ENCODE data around the gene WRAP73. TPM values are rescaled to one million over a fixed set of nuclear protein-coding genes. Genes with fewer than 3 reads are reported as not detected.

Gene WRAP73
- total RNA-seq, 4 donors from 2014 or later, result 16.4 to 33.7 (median 19.6) TPM

DNA sequence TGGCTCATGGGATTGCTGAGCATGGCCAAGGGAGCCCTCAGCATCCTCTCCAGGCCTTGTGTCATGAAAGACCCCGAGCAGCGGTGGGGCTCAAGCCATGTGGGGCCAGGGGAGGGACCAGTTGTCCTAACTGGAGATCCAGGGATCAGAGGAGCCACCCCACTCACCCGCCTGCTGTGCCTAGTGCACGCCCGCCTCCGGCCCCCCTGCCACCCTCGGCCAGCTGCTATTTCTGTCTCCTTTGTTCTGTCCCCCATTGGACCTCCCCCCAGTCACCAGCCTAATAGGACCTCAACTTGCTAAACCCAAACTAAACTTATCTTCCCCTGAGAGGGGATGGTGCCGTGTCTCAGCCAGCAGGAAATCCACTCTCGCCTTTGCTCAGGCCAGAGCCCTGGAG, 46.8 kb upstream of the WRAP73 start:
- Histone ChIP-seq H3K27me3 (peaks cover 58% of the 10 kb centered on the region), H3K27ac (no peak overlapping the region), H3K36me3 (no peaks in the 10 kb centered on the region), H3K4me1 (peaks cover 37% of the 10 kb centered on the region), H3K9me3 (no peaks in the 10 kb centered on the region), H3K4me3 (no peak overlapping the region)
- TF ChIP-seq POLR2AphosphoS5 (IDR thresholded peaks at IDR 0.05) (no peak), EP300 (IDR thresholded peaks at IDR 0.05) (no peak), POLR2A (IDR thresholded peaks at IDR 0.05) (no peak)
- TF ChIP-seq, protein P1, sequence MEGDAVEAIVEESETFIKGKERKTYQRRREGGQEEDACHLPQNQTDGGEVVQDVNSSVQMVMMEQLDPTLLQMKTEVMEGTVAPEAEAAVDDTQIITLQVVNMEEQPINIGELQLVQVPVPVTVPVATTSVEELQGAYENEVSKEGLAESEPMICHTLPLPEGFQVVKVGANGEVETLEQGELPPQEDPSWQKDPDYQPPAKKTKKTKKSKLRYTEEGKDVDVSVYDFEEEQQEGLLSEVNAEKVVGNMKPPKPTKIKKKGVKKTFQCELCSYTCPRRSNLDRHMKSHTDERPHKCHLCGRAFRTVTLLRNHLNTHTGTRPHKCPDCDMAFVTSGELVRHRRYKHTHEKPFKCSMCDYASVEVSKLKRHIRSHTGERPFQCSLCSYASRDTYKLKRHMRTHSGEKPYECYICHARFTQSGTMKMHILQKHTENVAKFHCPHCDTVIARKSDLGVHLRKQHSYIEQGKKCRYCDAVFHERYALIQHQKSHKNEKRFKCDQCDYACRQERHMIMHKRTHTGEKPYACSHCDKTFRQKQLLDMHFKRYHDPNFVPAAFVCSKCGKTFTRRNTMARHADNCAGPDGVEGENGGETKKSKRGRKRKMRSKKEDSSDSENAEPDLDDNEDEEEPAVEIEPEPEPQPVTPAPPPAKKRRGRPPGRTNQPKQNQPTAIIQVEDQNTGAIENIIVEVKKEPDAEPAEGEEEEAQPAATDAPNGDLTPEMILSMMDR (IDR thresholded peaks at IDR 0.05), result no peak
- WGBS, result 82% methylated on average over 8 of the region's 9 CpGs
- DNase-seq (ENCODE audit: low spot score in 2 of 2), result no peak

DNA sequence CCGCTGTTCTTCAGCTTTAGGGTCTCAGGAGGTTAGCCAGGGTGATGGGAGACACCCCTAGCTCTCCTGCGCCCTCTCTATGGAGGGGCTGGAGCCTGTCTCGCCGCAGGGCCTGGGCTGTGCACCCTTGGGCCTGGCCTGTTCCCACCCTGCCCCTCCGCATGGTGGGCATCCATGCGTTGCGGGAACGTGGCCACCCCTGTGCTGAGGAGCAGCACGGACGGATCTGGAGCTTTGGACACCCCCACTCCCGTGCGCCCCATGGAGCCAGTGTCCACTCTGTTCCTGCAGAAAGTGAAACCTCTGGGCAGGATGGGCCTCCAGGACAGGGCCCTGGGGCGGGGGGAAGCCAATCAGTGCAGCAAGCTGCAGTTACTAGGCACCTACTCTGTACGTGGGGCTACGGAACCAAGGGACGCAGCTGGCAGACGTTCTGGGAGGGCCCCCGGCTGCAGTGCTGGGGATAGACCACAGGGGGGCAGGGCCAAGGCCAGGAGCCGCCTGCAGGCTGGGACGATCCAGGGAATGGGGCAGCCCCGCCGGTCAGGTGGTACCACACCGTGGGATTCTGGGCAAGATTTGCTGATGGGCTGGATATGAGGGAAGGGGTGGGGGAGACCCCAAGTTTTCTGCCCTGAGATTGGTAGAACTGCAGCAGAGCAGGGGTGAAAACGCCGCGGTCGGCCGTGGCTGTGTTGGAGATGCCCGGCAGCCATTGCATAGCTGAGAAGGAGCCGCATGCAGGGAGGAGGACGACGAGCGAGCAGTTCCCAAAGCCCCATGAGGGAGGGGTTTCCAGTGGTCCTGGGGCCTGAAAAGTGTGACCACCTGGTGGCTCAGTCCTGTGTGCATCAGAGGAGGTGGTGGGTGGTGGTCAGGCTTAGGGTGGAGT, 45.7 kb upstream of the WRAP73 start:
- H3K4me3 ChIP-seq, result no peak overlapping the region
- H3K9me3 ChIP-seq, result no peaks in the 10 kb centered on the region
- H3K27me3 ChIP-seq, result peaks cover 58% of the 10 kb centered on the region
- TF ChIP-seq, protein P1 (IDR thresholded peaks at IDR 0.05), result peak; percentile 20 to 83
- no peak for TF ChIP-seq POLR2AphosphoS5 (IDR thresholded peaks at IDR 0.05)
- 41% methylated on average over 17 of the region's 33 CpGs for WGBS
- H3K27ac ChIP-seq, result no peak overlapping the region
- DNase-seq (ENCODE audit: low spot score in 2 of 2), result no peak
- no peaks in the 10 kb centered on the region for H3K36me3 ChIP-seq
- H3K4me1 ChIP-seq, result peaks cover 48% of the 10 kb centered on the region

DNA sequence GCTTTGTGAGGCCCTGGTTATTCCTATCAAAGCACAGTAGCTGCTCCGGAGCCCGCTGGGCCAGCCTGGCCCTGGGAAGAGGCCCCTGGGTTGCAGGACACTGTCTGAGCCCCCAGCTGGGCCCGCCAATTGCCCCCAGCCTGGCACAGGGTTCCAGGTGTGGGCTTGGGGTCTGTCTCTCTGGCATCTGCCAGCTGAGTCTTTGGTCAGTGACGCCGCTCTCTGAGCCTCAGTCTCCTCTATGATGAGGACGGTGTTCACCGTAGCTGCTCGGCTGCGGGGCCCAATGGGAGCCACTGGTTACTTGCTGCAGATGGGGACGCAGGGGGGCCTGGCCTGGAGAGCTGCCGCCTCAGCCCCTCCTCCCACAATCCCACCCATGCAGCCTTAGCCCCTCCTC, 43.4 kb upstream of the WRAP73 start:
- DNase-seq (ENCODE audit: low spot score in 2 of 2), result no peak
- 89% methylated on average over 2 of the region's 11 CpGs for WGBS
- H3K27me3 ChIP-seq, result peaks cover 50% of the 10 kb centered on the region
- H3K4me1 ChIP-seq, result peaks cover 49% of the 10 kb centered on the region
- no peaks in the 10 kb centered on the region for H3K9me3 ChIP-seq
- H3K36me3 ChIP-seq, result no peaks in the 10 kb centered on the region
- no peak overlapping the region for H3K27ac ChIP-seq
- TF ChIP-seq EP300 (IDR thresholded peaks at IDR 0.05), result no peak
- TF ChIP-seq POLR2A (IDR thresholded peaks at IDR 0.05), result no peak
- no peak for TF ChIP-seq POLR2AphosphoS5 (IDR thresholded peaks at IDR 0.05)
- TF ChIP-seq, protein P1 (IDR thresholded peaks at IDR 0.05), result no peak
- H3K4me3 ChIP-seq, result no peak overlapping the region

DNA sequence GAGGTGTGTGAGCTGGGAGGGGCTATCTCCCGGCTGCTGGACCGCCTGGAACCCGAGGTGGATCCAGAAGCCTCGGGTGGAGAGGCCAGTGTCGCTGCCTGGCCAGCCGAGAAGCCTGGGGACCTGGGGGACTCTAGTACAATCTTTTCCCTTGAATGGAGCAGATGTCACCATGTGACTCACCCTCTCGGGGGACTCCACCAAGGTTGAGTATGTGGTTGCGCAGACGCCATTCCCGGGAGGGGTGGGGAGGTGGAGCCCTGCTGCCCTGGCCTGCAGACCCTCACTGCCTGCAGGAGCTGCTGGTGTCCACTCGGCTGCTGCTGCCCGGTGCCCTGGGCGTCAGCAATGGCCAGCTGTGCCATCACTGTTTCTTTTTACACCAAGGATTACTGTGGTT, 42.7 kb upstream of the WRAP73 start:
- H3K4me1 ChIP-seq, result peaks cover 46% of the 10 kb centered on the region

More for the DNA sequence above, 42.7 kb upstream of the WRAP73 start:
- Histone ChIP-seq H3K27ac (no peak overlapping the region), H3K36me3 (no peaks in the 10 kb centered on the region), H3K27me3 (peaks cover 42% of the 10 kb centered on the region), H3K9me3 (no peaks in the 10 kb centered on the region), H3K4me3 (no peak overlapping the region)
- DNase-seq (ENCODE audit: low spot score in 2 of 2), result no peak
- WGBS, result 93% methylated on average over 8 of the region's 13 CpGs
- TF ChIP-seq POLR2AphosphoS5 (IDR thresholded peaks at IDR 0.05) (no peak), POLR2A (IDR thresholded peaks at IDR 0.05) (no peak), EP300 (IDR thresholded peaks at IDR 0.05) (no peak)
- TF ChIP-seq, protein P1 (IDR thresholded peaks at IDR 0.05), result no peak
